DOHH2 (cell line): ENCODE results near the gene CD2.

ENCODE experiments used
- CTCF ChIP-seq: fragments of 200-600 bp; sonication (generic); IDR thresholded peaks from one replicate; pipeline ENCODE4 v1.5.1; 2014; ENCODE audit warnings: antibody characterized with exemption, mild to moderate bottlenecking, low read depth, low read length; ENCODE audit not compliant: poor library complexity, severe bottlenecking
- EZH2phosphoT487 ChIP-seq: fragments of 200-600 bp; sonication (generic); IDR thresholded peaks from 2 replicates; pipeline ENCODE4 v1.6.1; 2017; ENCODE audit warnings: borderline replicate concordance, mild to moderate bottlenecking, antibody characterized with exemption, low read length, moderate library complexity, mixed read lengths

DNA sequence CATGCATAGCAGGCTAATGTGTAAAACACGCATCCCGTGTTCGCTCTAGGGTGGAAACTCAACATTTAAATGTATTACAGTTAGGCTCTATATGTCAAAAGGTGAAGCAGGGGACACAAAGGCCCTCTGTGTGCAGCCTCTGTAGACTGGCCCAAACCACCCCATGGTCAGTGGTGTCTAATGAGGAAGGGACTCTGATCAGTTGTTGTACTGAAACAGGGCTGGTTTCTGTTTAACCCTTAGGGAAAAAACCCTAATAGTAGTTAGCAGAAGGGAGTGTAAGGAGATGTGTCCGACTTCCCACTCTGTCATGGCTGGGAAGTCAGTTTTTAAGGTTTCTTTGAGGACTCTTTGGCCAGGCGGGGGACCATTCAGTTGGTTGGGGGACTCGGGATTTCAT lies 21.5 kb upstream of the CD2 start:
- TF ChIP-seq CTCF (no peak), EZH2phosphoT487 (no peak)
